NCI-H1417 (cell line): ENCODE results near the gene RPAP2.
A peak's percentile ranks its signal among the peaks of the same experiment; 100 is the strongest.
"Not testable (repeated sequence)": the region's sequence is repeated elsewhere in the genome, so short reads cannot be mapped to it uniquely, and the experiment has no call there.

Source experiments
- DNase-seq, 3 experiments: peaks; one replicate each; lab custom pipeline; 2025; lab: John Stamatoyannopoulos, UW

The RPAP2 gene

DNA sequence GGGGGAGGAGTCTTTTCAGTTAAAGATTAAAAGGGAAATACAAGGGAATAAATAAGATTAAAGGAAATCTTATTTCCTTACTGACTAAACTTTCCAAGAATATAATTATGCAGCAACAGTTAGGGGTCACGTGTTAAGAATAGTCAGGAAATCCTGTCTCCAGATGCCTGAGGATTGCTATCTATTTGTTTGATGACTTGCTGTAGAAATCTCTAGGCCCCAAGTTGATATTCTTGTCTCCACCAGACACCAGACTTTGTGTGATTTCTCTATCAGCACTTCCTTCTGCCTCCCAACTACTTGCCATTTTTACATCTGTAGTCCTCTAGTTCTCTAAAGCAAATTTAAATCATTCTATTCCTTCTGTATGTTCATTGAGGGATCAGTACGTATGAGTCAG, 77.5 kb downstream of the RPAP2 start:
- no peak for DNase-seq

DNA sequence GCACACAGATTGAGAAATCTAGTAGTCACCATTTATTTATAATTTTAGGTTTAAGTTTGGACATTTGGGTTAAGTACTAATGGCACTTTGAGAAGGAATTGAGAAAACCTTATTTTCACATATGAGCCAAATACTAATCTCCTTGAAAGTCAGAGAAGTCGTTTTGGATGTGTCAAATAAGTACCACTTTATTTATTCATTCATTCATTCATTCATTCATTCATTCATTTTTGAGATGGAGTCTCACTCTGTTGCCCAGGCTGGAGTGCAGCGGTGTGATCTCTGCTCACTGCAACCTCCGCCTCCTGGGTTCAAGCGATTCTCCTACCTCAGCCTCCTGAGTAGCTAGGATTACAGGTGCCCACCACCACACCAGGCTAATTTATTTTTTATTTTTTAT, 79.1 kb downstream of the RPAP2 start:
- DNase-seq = not testable (repeated sequence)

DNA sequence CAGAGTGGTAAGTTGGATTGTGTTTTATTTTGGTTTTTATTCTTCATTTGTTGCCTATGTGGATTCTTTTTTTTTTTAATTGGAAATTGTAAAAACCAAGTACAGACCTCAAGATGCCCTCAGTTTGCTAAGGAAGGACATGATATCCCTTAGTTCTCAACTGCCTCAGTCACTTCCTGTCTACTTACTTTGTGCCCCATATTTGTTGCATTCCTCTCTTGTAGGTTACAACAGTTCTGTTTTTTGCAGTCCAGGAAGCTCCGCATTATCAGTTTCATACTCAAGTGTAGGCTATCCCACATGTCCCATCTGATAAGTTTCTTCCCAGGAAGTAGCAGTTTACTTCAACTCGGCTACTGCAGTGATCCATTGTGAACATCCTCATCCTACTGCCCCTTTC, 82.0 kb downstream of the RPAP2 start:
- no peak for DNase-seq

DNA sequence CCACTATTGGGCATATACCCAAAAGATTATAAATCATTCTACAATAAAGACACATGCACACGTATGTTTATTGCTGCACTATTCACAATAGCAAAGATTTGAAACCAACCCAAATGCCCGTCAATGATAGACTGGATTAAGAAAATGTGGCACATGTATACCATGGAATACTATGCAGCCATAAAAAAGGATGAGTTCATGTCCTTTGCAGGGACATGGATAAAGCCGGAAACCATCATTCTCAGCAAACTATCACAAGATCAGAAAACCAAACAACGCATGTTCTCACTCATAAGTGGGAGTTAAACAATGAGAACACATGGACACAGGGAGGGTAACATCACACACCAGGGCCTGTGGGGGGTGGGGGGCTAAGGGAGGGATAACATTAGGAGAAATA, 95.1 kb downstream of the RPAP2 start:
- not testable (repeated sequence) for DNase-seq

DNA sequence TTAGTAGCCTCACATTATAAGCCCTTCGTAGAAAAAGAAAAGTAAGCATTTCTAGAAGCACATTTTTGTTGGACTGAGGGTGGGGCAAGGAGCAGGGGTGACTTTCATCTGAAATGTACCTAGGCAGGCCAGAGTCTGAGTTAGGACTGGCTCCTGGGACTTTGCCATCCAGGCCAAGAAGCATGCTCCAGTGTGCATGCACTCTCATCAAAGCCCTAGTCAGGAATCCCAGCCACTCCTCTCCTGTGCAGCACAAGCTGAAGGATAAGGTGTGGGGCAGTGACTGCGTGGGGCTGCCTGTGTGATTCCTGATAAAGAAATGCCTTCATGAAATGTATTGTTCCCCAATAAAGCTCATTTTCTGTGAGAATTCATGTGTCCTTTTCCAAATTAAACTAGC, 99.7 kb downstream of the RPAP2 start:
- DNase-seq = no peak

DNA sequence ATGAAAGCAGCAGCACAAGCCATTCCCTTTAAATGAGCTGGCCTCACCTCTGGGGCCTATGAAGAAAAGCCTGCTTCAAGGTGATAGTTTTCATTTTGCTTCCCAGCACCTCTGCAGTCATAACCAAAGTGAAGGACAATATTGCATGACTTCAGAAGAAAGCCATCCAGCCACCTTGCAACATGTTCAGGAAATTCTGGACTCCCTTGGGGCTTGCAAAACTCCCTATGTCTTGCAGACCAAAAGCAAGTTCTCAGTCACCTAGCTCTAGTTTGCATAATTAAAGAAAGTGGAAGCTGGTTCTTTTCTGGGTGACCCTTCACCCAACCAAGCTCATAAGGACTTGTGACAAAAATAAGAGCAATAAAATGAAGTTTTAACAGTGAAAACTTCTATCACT, 100.2 kb downstream of the RPAP2 start:
- DNase-seq = no peak

DNA sequence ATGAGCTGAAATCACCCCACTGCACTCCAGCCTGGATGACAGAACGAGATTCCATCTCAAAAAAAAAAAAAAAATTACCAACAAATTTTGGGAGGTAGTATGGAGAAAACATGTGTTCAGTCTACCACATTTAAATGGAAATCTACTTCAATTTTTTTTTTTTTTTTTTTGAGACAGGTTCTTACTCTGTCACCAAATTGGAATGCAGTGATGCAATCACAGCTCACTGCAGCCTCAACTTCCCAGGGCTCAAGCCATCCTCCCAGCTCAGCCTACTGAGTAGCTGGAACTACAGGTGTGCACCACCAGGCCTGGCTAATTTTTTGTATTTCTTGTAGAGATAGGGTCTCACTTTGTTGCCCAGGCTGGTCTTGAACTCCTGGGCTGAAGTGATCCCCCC, 105.8 kb downstream of the RPAP2 start:
- DNase-seq = no peak

DNA sequence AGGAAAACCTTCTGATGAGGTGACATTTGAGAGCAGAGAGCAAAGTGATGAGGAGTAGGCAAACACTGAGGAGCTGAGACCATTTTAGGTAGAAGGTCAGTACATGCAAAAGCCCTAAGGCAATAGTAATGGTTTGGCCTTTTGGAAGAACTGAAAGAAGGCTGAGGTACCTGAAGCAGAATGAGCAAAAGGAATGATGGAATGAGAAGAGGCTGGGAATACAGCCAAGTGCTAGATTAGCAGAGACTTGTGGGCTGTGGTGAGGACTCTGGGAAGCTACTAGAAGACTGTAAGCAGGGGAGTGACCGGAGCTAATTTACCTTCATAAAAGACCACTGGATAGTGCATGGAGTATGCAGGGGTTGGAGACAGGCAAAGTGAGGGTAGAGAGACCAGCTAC, 110.0 kb downstream of the RPAP2 start:
- no peak for DNase-seq

DNA sequence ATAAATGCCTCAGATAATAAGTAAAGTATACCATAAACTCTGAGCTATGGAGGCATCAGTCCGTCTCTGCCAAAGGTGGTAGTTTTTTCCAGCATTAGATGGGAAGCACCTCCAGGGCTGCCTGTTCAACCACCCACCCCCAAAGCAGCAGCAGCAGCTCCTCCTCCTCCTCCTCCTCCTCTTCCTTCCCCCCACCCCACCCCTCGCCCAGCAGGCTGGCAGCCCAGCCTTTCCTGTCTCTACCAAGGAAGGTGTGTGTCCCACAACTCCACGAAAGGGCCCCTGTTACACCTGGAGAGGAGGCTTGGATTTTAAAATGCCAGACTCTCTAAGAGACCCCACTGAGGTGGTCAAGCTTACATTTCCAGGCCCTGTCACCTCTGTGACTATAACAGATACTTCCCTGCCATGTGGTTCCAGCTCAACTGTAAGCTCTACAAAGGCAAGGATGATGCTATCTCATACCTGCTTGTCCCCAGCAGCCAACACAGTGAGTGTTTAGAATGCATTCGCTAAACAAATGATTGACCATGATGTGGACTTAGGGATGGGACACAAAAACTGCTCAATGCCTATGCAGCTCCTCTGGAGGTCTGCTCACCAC, 111.2 kb downstream of the RPAP2 start:
- DNase-seq = no peak

DNA sequence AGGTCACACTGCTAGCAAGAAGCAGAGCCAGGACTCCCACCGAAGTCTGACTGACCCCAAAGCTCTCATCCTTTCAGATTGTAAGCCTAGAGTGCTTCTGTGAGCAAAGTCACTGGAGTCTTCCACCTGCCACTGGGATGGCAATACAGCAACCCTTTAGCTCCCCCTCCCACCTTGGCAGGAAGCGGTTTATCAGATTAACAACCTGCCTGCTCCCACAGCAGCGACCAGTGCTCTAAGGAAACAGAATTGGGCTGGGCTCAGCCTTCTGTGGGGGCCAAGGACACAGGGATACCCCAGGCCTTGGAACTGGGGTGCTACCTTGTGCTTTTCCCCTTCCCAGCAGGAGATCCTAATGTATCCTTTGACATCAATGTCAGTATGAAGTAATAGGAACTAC, 111.8 kb downstream of the RPAP2 start:
- DNase-seq = no peak

DNA sequence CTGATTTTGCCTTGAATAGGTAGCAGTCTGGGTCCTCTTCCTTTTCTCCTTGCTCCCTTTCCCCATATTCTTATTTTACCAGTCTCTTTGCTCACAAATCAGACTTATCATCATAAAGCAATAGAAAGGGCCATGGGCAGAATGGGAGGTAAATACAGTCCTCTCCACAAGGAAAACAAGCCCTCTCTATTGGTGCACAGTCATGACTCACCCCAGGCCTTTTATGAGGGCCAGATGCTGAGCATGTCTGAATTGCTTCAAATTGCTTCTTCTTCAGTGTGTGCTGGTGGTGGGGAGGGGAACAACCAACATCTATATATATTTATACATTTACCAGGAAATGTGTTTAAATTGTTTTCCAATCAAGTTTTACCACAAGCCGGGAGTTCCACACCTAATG, 112.7 kb downstream of the RPAP2 start:
- peak in 2 of 3 experiments; percentile 17 to 23 for DNase-seq

DNA sequence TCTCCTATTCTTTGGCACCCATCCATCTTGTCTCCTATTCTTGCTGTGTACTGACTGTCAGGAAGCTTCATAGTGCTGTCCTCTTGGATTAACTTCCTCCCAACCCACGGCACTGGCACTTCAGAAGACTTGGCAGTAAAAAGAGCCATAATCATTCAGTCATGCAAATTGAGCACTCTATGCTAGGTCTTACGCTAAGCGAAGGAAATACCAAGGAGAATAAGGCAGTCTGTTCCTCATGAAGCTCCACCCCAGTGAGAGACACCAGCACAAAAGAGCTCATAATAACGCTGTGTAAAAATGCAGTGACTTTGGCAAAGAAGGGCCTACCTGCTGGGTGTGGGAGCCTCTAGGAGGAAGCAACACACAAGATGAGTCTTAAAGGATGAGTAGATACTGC, 120.8 kb downstream of the RPAP2 start:
- no peak for DNase-seq

DNA sequence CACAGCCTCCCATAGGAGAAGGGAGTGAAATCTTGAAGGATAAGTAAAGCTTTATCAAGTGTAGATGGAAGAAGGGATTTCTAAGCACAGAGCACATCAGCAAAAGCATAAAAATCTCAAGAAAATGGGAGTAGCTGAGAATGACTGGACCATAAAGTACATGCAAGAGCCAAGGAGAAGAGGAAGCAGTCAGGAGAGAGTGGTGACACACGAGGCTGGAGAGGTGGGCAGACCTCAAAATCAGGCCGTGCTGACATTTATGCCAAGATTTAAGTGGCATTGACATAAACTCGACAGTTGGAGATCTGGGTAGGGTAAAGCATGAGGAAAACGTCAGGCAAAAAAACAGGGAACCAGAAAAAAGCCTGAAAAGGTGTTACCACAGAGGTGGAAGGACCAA, 125.5 kb downstream of the RPAP2 start:
- DNase-seq = no peak

DNA sequence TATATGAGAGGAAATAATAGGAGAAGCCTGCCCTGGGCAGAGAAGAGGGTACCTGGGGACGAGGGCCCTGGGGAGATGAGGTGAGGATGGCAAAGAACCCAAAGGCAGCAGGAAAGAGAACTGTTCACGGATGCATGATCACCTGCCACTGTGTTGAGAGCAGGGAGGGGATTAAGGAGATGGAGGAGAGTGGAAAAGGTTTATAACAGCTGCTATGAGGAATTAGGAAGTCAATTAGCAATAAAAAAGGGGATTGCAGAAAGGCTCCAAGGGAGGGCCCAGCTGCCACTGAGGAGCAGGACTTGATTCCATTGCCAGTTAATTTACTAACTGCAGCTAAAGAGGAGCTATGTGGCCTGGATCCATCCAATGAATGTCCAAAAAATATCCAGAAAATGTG, 126.8 kb downstream of the RPAP2 start:
- no peak for DNase-seq

DNA sequence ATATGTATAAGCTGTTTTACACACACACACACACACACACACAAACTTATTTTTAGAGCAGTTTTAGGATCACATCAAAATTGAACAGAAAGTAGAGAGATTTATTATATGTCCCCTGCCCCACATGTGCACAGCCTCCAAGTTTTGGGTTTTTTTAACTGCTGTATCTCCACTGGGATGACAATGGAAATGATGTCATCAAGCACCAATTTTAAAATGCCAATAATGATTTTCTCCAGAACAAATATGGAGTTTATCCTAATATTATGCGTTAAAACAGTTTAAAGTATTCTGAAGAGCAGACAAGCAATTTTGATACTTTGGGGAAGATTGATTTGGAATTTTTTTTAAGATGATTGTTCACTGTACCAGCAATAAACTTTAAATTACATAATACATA, 131.2 kb downstream of the RPAP2 start:
- DNase-seq = no peak

DNA sequence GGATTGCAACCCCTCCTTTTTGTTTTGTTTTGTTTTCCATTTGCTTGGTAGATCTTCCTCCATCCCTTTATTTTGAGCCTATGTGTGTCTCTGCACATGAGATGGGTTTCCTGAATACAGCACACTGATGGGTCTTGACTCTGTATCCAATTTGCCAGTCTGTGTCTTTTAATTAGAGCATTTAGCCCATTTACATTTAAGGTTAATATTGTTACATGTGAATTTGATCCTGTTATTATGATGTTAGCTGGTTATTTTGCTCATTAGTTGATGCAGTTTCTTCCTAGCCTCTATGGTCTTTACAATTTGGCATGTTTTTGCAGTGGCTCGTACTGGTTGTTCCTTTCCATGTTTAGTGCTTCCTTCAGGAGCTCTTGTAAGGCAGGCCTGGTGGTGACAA, 135.7 kb downstream of the RPAP2 start:
- DNase-seq = not testable (repeated sequence)

DNA sequence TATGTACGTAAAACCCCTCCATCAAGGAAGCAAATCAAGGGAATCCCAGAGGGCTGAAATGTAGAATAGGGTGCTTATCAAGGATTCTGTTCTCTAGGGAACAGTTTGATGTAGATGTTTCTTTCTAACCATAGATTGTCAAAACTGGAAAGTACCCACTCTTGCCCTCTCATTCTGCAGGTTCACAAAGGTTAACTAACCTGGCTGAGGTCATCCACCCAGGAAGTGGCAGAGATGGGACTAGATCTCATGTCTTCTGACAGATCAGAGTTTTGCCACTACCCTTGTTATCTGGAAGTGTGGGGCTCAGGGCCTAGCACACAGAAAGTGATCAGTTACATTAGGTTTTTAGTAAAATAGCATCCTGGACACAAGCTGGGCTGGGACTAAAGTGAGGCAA, 140.4 kb downstream of the RPAP2 start:
- DNase-seq = no peak

DNA sequence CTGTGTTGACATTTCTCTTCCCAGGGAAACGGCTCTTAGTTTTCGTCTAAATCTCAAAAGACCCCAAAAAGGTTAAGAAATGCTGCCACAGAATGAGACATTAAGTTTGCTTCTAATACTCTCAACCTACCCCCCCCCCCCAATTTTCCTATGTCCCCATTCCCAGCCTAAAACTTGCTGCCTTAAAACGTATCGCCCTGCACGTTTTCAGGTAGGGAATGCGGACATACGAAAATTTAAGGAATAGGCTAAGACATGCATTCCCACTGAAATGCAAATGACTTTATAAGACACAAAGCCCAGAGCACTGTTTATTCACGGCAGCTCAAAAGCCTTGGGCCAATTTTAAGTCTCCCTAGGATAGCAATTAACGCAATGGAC, 142.4 kb downstream of the RPAP2 start:
- DNase-seq = no peak

DNA sequence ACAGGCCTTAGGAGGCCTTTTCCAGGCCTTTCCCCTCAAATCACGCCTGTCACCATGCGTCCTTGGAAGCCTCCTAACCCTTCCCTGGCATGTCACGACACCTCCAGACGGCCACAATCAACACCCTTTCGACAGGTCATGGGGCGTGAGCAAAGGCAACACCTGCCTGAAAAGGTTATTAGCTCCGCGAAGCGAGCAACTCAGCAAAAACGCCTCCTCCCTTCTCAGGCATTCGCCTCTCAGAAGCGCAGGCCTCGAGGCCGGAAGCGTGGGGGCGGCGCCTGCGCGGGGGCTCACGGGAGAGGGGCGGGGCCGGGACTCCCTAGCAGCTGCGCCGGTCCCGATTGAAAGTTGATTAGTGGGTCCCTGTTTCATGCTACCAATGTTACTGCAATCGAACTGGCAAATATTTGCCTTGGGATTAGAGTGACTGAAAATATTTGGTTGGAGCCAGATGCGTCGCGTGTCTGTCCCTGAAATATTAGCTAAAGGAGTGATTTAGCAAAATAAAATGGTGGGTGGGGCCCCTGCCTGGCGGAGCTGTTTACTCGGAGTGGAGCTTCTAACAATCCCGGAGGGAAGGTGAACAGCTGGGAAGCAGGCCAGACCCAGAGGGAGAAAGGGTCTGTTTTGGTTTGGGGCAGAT, 143.0 kb downstream of the RPAP2 start:
- peak in 2 of 3 experiments; percentile 93 to 95 for DNase-seq

DNA sequence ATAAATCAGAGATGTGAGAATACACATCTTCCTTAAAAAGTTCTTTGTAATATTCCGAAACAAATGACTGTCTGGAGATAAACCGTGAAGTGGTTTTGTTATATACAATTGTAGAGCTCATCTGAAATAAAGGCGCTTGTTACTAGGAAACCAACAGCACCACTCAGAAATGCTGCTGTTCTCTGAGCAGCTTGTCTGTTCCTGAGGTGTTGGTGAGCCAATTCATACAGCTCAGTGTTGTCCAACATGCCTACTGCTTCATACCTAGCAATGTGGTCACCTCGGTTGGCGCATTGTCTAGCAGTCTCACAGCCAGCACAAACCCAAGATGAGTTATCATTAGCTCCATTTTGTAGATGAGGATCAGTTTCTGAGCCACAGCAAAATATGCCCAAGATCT, 143.5 kb downstream of the RPAP2 start:
- no peak for DNase-seq

DNA sequence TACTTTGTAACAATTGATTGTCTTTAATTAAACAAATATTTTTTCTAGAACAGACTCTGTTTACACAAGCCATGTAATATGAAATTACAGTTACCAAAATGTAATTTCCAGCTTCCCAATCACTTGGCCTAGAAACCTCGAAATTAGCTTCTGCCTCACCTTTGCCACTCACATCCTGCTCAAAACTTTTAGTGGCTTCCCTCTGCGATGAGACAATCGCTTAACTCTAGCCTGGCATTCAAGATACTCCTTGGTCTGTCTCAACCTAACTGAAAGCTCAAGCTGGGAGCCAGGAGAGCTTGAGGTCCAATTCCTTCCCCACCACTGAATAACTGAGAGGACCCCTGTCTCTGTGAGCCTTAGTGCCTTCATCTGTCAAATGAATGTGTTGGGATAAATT, 145.0 kb downstream of the RPAP2 start:
- no peak for DNase-seq

DNA sequence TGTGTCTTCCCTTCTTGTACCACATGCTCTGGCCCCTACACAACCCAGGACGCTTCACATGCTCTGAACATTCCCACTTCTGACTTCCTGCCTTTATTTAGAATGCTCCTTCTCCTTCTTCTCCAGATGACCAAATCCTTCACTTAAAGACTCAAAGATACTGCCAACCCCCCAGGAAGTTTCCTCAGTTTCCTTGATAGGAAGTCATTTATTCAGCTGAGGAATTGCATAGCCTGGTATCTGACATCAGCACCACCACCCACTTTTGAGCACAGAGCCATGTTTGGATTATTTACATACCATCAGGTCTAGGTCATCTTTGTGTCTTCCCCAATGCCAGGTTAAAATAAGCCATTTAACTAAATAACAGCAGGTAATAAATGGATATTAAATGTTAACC, 145.5 kb downstream of the RPAP2 start:
- no peak for DNase-seq

DNA sequence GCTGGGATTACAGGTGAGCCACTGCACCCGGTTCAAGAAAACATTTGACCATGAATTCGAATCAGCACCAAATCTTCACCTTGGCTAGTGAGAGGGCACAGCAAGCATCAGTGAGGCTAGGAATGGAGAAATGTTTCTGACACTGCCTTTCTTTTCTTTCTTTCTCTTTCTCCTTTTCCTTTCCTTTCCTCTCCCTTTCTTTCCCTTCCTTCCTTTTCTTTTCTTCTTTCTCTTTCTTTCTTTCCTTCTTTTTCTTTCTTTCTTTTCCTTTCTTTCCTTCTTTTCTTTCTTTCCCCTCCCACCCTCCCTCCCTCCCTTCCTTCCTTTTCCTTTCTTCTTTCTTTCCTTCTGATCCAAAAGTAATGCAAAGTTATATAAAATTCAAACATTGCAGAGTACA, 147.0 kb downstream of the RPAP2 start:
- DNase-seq = no peak

DNA sequence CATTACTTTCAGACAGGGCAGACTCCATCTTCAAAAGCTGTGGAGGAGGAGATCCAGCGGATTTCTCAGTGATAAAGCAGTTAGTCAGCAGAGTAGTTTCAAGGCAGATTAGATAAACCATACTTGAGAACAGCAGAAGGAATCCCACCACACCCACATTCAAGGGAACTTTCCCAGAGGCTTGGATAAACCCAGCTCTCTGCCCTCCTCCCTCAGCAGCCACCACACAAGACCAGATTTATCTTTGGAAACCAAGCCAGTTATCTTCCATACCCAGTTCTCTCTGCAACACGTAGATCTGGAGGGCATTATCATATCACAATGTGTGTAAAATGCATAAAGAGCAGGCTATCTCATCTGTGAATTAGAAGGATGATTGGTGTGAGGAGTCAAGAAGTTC, 147.7 kb downstream of the RPAP2 start:
- DNase-seq = no peak
